AG08396 (cell line): ENCODE data around the gene POLR3E.
"Not testable (repeated sequence)": the region's sequence is repeated elsewhere in the genome, so short reads cannot be mapped to it uniquely, and the experiment has no call there.

ENCODE experiments used
- DNase-seq: peaks from one replicate; pipeline ENCODE4 v3.0.0; 2012; ENCODE audit warnings: low spot score, mixed read lengths

Gene POLR3E

GRCh38 chr16:22335668-22336246 lies 38.5 kb downstream of the POLR3E start:
- no peak for DNase-seq

- DNase-seq, result no peak
These were observed 39.4 kb downstream of the POLR3E start for GRCh38 chr16:22336581-22336980.

- no peak for DNase-seq
These were observed 39.8 kb downstream of the POLR3E start for GRCh38 chr16:22337045-22337444.

GRCh38 chr16:22337849-22338635 lies 40.8 kb downstream of the POLR3E start:
- DNase-seq, result no peak

- DNase-seq, result no peak
These were observed 43.7 kb downstream of the POLR3E start for GRCh38 chr16:22340945-22341344.

GRCh38 chr16:22342082-22342481 lies 44.9 kb downstream of the POLR3E start:
- no peak for DNase-seq

GRCh38 chr16:22346483-22346882 lies 49.3 kb downstream of the POLR3E start:
- no peak for DNase-seq

- no peak for DNase-seq
These were observed 50.1 kb downstream of the POLR3E start for GRCh38 chr16:22347100-22347820.

GRCh38 chr16:22348291-22348690 lies 51.1 kb downstream of the POLR3E start:
- no peak for DNase-seq

- DNase-seq, result not testable (repeated sequence)
These were observed 53.8 kb downstream of the POLR3E start for GRCh38 chr16:22351017-22351416.

GRCh38 chr16:22352140-22352539 lies 54.9 kb downstream of the POLR3E start:
- DNase-seq, result no peak

GRCh38 chr16:22352723-22353122 lies 55.5 kb downstream of the POLR3E start:
- no peak for DNase-seq

GRCh38 chr16:22353191-22353919 lies 56.1 kb downstream of the POLR3E start:
- peak; percentile 36 for DNase-seq

- DNase-seq, result no peak
These were observed 56.8 kb downstream of the POLR3E start for GRCh38 chr16:22353933-22354541.

- DNase-seq, result no peak
These were observed 58.3 kb downstream of the POLR3E start for GRCh38 chr16:22355487-22355908.

GRCh38 chr16:22356930-22357634 lies 59.9 kb downstream of the POLR3E start:
- no peak for DNase-seq

- no peak for DNase-seq
These were observed 60.4 kb downstream of the POLR3E start for GRCh38 chr16:22357635-22357971.

GRCh38 chr16:22358000-22358399 lies 60.8 kb downstream of the POLR3E start:
- DNase-seq, result no peak

GRCh38 chr16:22359679-22360078 lies 62.5 kb downstream of the POLR3E start:
- DNase-seq, result no peak

GRCh38 chr16:22360963-22361659 lies 63.9 kb downstream of the POLR3E start:
- DNase-seq, result no peak

- no peak for DNase-seq
These were observed 67.0 kb downstream of the POLR3E start for GRCh38 chr16:22364241-22364640.
